Peyer's patch (tissue), 4 donors: ENCODE results near the gene SSUH2. TPM values are rescaled to one million over a fixed set of nuclear protein-coding genes. Genes with fewer than 3 reads are reported as not detected.
A peak's percentile ranks its signal among the peaks of the same experiment; 100 is the strongest.

Experiments used
- DNase-seq, 3 donors: peaks; one replicate each; pipeline ENCODE4 v3.0.0-alpha.2; 2017 to 2019
- H3K27ac ChIP-seq, 4 donors: fragments of 200-600 bp; sonication (generic); one replicate each; pipeline ENCODE4 v1.5.1; 2016 to 2019
- H3K27me3 ChIP-seq, 2 donors: fragments of 200-600 bp; sonication (generic); one replicate each; pipeline ENCODE4 v1.5.1; 2019
- H3K36me3 ChIP-seq, 3 donors: fragments of 200-600 bp; sonication (generic); one replicate each; pipeline ENCODE4 v1.5.1; 2016 to 2019
- H3K4me1 ChIP-seq, 4 donors: fragments of 200-600 bp; sonication (generic); one replicate each; pipeline ENCODE4 v1.5.1; 2016 to 2019
- H3K4me3 ChIP-seq, 4 donors: fragments of 200-600 bp; sonication (generic); 1 replicate in 3 of 4; 2 replicates in 1 of 4; pipeline ENCODE4 v1.5.1; 2016 to 2019; ENCODE audit warnings: mild to moderate bottlenecking in 1 of 4
- H3K9me3 ChIP-seq, 4 donors: fragments of 200-600 bp; sonication (generic); one replicate each; pipeline ENCODE4 v1.5.1; 2016 to 2019; ENCODE audit warnings: mild to moderate bottlenecking in 1 of 4
- CTCF ChIP-seq, 6 experiments: fragments of 450-650 bp in 4 of 6; fragments of 200-600 bp in 2 of 6; sonication (generic) in 1 of 6; IDR thresholded peaks; one replicate each; pipeline ENCODE4 v1.5.1; 2017 to 2019; ENCODE audit warnings: antibody characterized with exemption in 6 of 6, mild to moderate bottlenecking in 3 of 6, moderate library complexity in 1 of 6
- POLR2A ChIP-seq, 2 donors: fragments of 450-650 bp; IDR thresholded peaks; one replicate each; pipeline ENCODE4 v1.5.1; 2017; ENCODE audit warnings: antibody characterized with exemption in 2 of 2, mild to moderate bottlenecking in 2 of 2, moderate library complexity in 2 of 2
- total RNA-seq, 4 donors: library from RNA; depleted of rRNA; stranded (reverse); fragments of >200 nt; gene quantifications; one replicate each; pipeline ENCODE4 v1.1.0, GENCODE V29; 2016

SSUH2 gene
- total RNA-seq, 4 donors from 2014 or later, result 1.7 to 38.4 (median 21.6) TPM

- no peak for TF ChIP-seq POLR2A (IDR thresholded peaks at IDR 0.05)
- no peak for TF ChIP-seq CTCF (IDR thresholded peaks at IDR 0.05)
- no peaks in the 10 kb centered on the region for H3K36me3 ChIP-seq
- H3K4me3 ChIP-seq, result no peak overlapping the region
- peak in 1 of 3 donors; percentile 33 for DNase-seq
- H3K27ac ChIP-seq, result no peak overlapping the region
- no peaks in the 10 kb centered on the region for H3K27me3 ChIP-seq
- peaks cover 0 to 5% (median 0%) of the 10 kb centered on the region in 4 donors for H3K4me1 ChIP-seq
- no peaks in the 10 kb centered on the region for H3K9me3 ChIP-seq
Observed at GRCh38 chr3:8623741-8624140, 20.9 kb downstream of the SSUH2 start.

- Histone ChIP-seq H3K27ac (no peak overlapping the region), H3K9me3 (no peaks in the 10 kb centered on the region)
- DNase-seq, result peak; percentile 18 to 80 (median 74)
Observed at GRCh38 chr3:8622873-8623691, 21.5 kb downstream of the SSUH2 start.

GRCh38 chr3:8621872-8622271 is 22.7 kb downstream of the SSUH2 start:
- Histone ChIP-seq H3K36me3 (no peaks in the 10 kb centered on the region), H3K27me3 (no peaks in the 10 kb centered on the region), H3K4me1 (peaks cover 0 to 5% (median 0%) of the 10 kb centered on the region in 4 donors), H3K27ac (peak overlapping the region in 1 of 4 donors; percentile 25), H3K4me3 (no peak overlapping the region), H3K9me3 (no peaks in the 10 kb centered on the region)
- DNase-seq, result peak in 1 of 3 donors; percentile 46
- TF ChIP-seq CTCF (IDR thresholded peaks at IDR 0.05) (no peak), POLR2A (IDR thresholded peaks at IDR 0.05) (no peak)

More at GRCh38 chr3:8622873-8623691, 21.5 kb downstream of the SSUH2 start:
- Histone ChIP-seq H3K36me3 (no peaks in the 10 kb centered on the region), H3K27me3 (no peaks in the 10 kb centered on the region), H3K4me1 (peaks cover 0 to 5% (median 0%) of the 10 kb centered on the region in 4 donors), H3K4me3 (peak overlapping the region in 2 of 4 donors; percentile 10 to 16)
- TF ChIP-seq POLR2A (IDR thresholded peaks at IDR 0.05) (no peak), CTCF (IDR thresholded peaks at IDR 0.05) (peak; percentile 29 to 90 (median 81))

- Histone ChIP-seq H3K27ac (no peak overlapping the region), H3K4me1 (peaks cover 0 to 5% (median 0%) of the 10 kb centered on the region in 4 donors), H3K27me3 (no peaks in the 10 kb centered on the region), H3K9me3 (no peaks in the 10 kb centered on the region), H3K4me3 (no peak overlapping the region), H3K36me3 (no peaks in the 10 kb centered on the region)
- TF ChIP-seq POLR2A (IDR thresholded peaks at IDR 0.05) (no peak), CTCF (IDR thresholded peaks at IDR 0.05) (no peak)
- DNase-seq, result peak in 1 of 3 donors; percentile 24
Observed at GRCh38 chr3:8621141-8621540, 23.5 kb downstream of the SSUH2 start.

- Histone ChIP-seq H3K27ac (no peak overlapping the region), H3K27me3 (no peaks in the 10 kb centered on the region), H3K4me1 (peaks cover 0 to 5% (median 0%) of the 10 kb centered on the region in 4 donors), H3K36me3 (no peaks in the 10 kb centered on the region), H3K9me3 (no peaks in the 10 kb centered on the region), H3K4me3 (no peak overlapping the region)
- DNase-seq, result no peak
- TF ChIP-seq CTCF (IDR thresholded peaks at IDR 0.05), result no peak
- TF ChIP-seq POLR2A (IDR thresholded peaks at IDR 0.05), result no peak
Observed at GRCh38 chr3:8619548-8619947, 25.1 kb downstream of the SSUH2 start.
